ENCODE measurements around the gene TRAF3IP1.
A peak's percentile ranks its signal among the peaks of the same experiment; 100 is the strongest.
"Not testable (repeated sequence)": the region's sequence is repeated elsewhere in the genome, so short reads cannot be mapped to it uniquely, and the experiment has no call there.

TRAF3IP1 gene

GRCh38 chr2:238321467-238321866 lies 1.1 kb downstream of the TRAF3IP1 start:
- Histone ChIP-seq H3K9me3 (no peaks in the 10 kb centered on the region), H3K4me1 (ENCODE audit: control insufficient read depth in 1 of 2, insufficient read depth in 1 of 2, low read depth in 1 of 2, low read length in 1 of 2) (peaks cover 11 to 12% of the 10 kb centered on the region in 2 experiments), H3K27me3 (peaks cover 56% of the 10 kb centered on the region), H3K4me3 (ENCODE audit: low read depth in 1 of 2, low read length in 1 of 2) (peak overlapping the region in 1 of 2 experiments; percentile 63), H3K36me3 (no peaks in the 10 kb centered on the region), H3K27ac (no peak overlapping the region)
- no peak for TF ChIP-seq CTCF (IDR thresholded peaks at IDR 0.05)

DNA sequence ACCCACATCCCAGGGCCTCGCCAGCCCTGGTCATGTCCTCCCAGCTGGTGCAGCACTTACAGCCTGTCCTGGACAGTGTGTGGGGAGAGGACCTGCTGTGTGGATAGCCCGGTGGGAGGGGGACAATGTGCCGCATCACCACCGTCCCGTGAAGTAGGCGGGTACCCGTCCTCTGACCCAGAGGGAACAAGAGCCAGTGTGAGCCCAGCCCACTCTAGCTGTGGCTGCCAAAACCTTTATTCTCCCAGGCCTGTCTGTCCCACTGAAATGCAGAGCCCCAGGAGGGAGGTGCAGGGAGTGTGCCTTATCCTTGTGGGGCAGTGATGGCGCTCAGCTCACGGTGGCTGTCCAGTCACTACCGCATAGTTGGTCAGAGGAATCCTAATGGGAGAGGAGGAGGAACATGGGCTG lies 1.7 kb downstream of the TRAF3IP1 start:
- Histone ChIP-seq H3K4me3 (ENCODE audit: low read depth in 1 of 2, low read length in 1 of 2) (no peak overlapping the region), H3K27ac (no peak overlapping the region)
- TF ChIP-seq CTCF (IDR thresholded peaks at IDR 0.05), result no peak

GRCh38 chr2:238324248-238324647 lies 3.9 kb downstream of the TRAF3IP1 start:
- Histone ChIP-seq H3K27me3 (peaks cover 31% of the 10 kb centered on the region), H3K4me1 (ENCODE audit: control insufficient read depth in 1 of 2, insufficient read depth in 1 of 2, low read depth in 1 of 2, low read length in 1 of 2) (peaks cover 11 to 12% of the 10 kb centered on the region in 2 experiments)
- H3K9me3 ChIP-seq; H3K27ac ChIP-seq; H3K36me3 ChIP-seq; H3K4me3 ChIP-seq (ENCODE audit: low read depth in 1 of 2, low read length in 1 of 2): not testable (repeated sequence)

More for the DNA sequence above, 1.7 kb downstream of the TRAF3IP1 start:
- H3K9me3 ChIP-seq, result no peaks in the 10 kb centered on the region
- H3K4me1 ChIP-seq (ENCODE audit: control insufficient read depth in 1 of 2, insufficient read depth in 1 of 2, low read depth in 1 of 2, low read length in 1 of 2), result peaks cover 11 to 12% of the 10 kb centered on the region in 2 experiments
- H3K36me3 ChIP-seq, result no peaks in the 10 kb centered on the region
- peaks cover 50% of the 10 kb centered on the region for H3K27me3 ChIP-seq

GRCh38 chr2:238325694-238326093 lies 5.4 kb downstream of the TRAF3IP1 start:
- no peak overlapping the region for H3K27ac ChIP-seq
- H3K27me3 ChIP-seq, result peaks cover 16% of the 10 kb centered on the region
- H3K9me3 ChIP-seq, result no peaks in the 10 kb centered on the region
- TF ChIP-seq CTCF (IDR thresholded peaks at IDR 0.05), result no peak
- no peaks in the 10 kb centered on the region for H3K36me3 ChIP-seq
- H3K4me3 ChIP-seq (ENCODE audit: low read depth in 1 of 2, low read length in 1 of 2), result no peak overlapping the region
- peaks cover 5 to 6% of the 10 kb centered on the region in 2 experiments for H3K4me1 ChIP-seq (ENCODE audit: control insufficient read depth in 1 of 2, insufficient read depth in 1 of 2, low read depth in 1 of 2, low read length in 1 of 2)

DNA sequence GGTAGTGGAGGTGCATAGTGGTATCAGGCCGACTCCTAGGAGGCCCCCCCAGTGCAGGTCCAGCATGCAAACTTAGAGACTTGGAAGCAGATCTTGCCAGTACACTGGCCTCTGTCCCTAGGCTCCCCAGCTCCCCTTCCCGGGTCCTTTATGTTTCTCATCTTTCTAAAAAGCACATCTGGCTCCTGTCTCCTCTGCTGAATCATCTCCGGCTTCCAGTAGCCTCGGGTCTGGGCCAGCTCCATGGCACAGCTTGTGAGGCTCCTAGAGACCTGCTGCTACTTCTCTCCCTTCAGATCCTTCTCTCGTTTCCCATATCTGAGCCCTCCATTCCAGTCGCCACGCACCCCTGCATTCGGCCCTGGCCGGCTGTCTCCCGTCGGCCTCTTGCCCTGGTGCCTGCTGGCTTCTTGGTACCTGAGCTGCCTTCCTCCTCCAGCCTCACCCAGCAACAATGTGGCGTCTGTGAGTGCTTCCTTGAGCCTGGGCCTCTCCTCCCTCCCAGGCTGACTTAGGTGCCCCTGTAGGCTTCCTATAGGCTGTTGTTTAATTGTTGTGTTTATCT lies 6.6 kb downstream of the TRAF3IP1 start:
- no peak overlapping the region for H3K4me3 ChIP-seq (ENCODE audit: low read depth in 1 of 2, low read length in 1 of 2)
- TF ChIP-seq CTCF (IDR thresholded peaks at IDR 0.05), result no peak

GRCh38 chr2:238327751-238328150 lies 7.4 kb downstream of the TRAF3IP1 start:
- H3K36me3 ChIP-seq, result no peaks in the 10 kb centered on the region
- no peak overlapping the region for H3K27ac ChIP-seq
- no peaks in the 10 kb centered on the region for H3K9me3 ChIP-seq
- H3K27me3 ChIP-seq, result no peaks in the 10 kb centered on the region
- H3K4me1 ChIP-seq (ENCODE audit: control insufficient read depth in 1 of 2, insufficient read depth in 1 of 2, low read depth in 1 of 2, low read length in 1 of 2), result no peaks in the 10 kb centered on the region
- TF ChIP-seq CTCF (IDR thresholded peaks at IDR 0.05), result no peak
- H3K4me3 ChIP-seq (ENCODE audit: low read depth in 1 of 2, low read length in 1 of 2), result no peak overlapping the region

More for the DNA sequence above, 6.6 kb downstream of the TRAF3IP1 start:
- Histone ChIP-seq H3K36me3 (no peaks in the 10 kb centered on the region), H3K9me3 (no peaks in the 10 kb centered on the region), H3K4me1 (ENCODE audit: control insufficient read depth in 1 of 2, insufficient read depth in 1 of 2, low read depth in 1 of 2, low read length in 1 of 2) (no peaks in the 10 kb centered on the region), H3K27ac (no peak overlapping the region), H3K27me3 (peaks cover 4% of the 10 kb centered on the region)

Measured in neutrophil (primary cell).